HepG2 (cell line): ENCODE measurements around the gene CDT1. TPM values are rescaled to one million over a fixed set of nuclear protein-coding genes. Genes with fewer than 3 reads are reported as not detected.
A peak's percentile ranks its signal among the peaks of the same experiment; 100 is the strongest.

Experiments used
- HDAC2 ChIP-seq: sonication (generic); formaldehyde crosslinking; IDR thresholded peaks from 2 replicates; pipeline ENCODE4 v1.4.0; 2020; ENCODE audit warnings: missing genetic modification reagents
- MEIS1 ChIP-seq: sonication (generic); formaldehyde crosslinking; IDR thresholded peaks from 2 replicates; pipeline ENCODE4 v1.9.0; 2021; ENCODE audit warnings: mild to moderate bottlenecking, missing genetic modification reagents, moderate library complexity, borderline replicate concordance
- NFRKB ChIP-seq: fragments of 450-650 bp; IDR thresholded peaks from 2 replicates; pipeline ENCODE4 v1.6.1; 2017
- SAP130 ChIP-seq: IDR thresholded peaks from 2 replicates; pipeline ENCODE4 v1.6.1; 2016; ENCODE audit warnings: low read depth
- SOX6 ChIP-seq, 2 experiments: fragments of 450-650 bp in 1 of 2; sonication (generic) in 1 of 2; formaldehyde crosslinking in 1 of 2; IDR thresholded peaks; 2 replicates each; pipeline versions ENCODE4 v1.4.0 to v1.6.1; 2017 to 2020; ENCODE audit warnings: antibody characterized with exemption in 1 of 2, mild to moderate bottlenecking in 1 of 2, missing genetic modification reagents in 1 of 2
- ZBTB38 ChIP-seq: sonication (generic); formaldehyde crosslinking; IDR thresholded peaks from 2 replicates; pipeline ENCODE4 v1.5.1; 2020; ENCODE audit warnings: mild to moderate bottlenecking, missing genetic modification reagents
- ZFP37 ChIP-seq: sonication (generic); formaldehyde crosslinking; IDR thresholded peaks from 2 replicates; pipeline ENCODE4 v1.4.0; 2020; ENCODE audit warnings: missing genetic modification reagents, borderline replicate concordance
- ZNF276 ChIP-seq: sonication (generic); formaldehyde crosslinking; IDR thresholded peaks from 2 replicates; pipeline ENCODE4 v1.4.0; 2020; ENCODE audit warnings: mild to moderate bottlenecking, low read depth, missing genetic modification reagents
- ZNF781 ChIP-seq: sonication (generic); formaldehyde crosslinking; IDR thresholded peaks from 2 replicates; pipeline ENCODE4 v1.5.1; 2020; ENCODE audit warnings: borderline replicate concordance, mild to moderate bottlenecking, missing genetic modification reagents; ENCODE audit errors: not compliant biosample characterization
- ZNF800 ChIP-seq: sonication (generic); formaldehyde crosslinking; IDR thresholded peaks from 2 replicates; pipeline ENCODE4 v1.4.0; 2020; ENCODE audit warnings: missing genetic modification reagents
- polyA plus RNA-seq, 8 experiments: library from polyadenylated mRNA; depleted of rRNA in 3 of 8; stranded (reverse) in 7 of 8; unstranded in 1 of 8; fragments of >200 nt; fragmentation: Illumina TruSeq in 4 of 8; extraction: Trizol in 4 of 8; gene quantifications; 2 replicates each; pipeline versions ENCODE4 v1.2.1 to v1.2.3, GENCODE V29; 2011 to 2016; ENCODE audit warnings: low read depth in 4 of 8, missing spikeins in 1 of 8, mixed read lengths in 1 of 8; ENCODE audit not compliant: insufficient read depth in 1 of 8
- total RNA-seq, 5 experiments: library from RNA; depleted of rRNA; stranded (reverse); fragments of >200 nt; fragmentation: Illumina TruSeq; extraction: Trizol; gene quantifications; 2 replicates each; pipeline ENCODE4 v1.2.3, GENCODE V29; 2016; ENCODE audit warnings: low read depth in 1 of 5
- TF ChIP-seq, protein P1 (sequence below): sonication (generic); formaldehyde crosslinking; IDR thresholded peaks from 2 replicates; pipeline ENCODE4 v1.4.0; 2020; ENCODE audit warnings: mild to moderate bottlenecking, missing genetic modification reagents
- TF ChIP-seq, protein P2 (sequence below): sonication (generic); formaldehyde crosslinking; conservative IDR thresholded peaks from 2 replicates; pipeline ENCODE4 v1.8.0; 2022; ENCODE audit warnings: missing genetic modification reagents
- TF ChIP-seq, protein P3 (sequence below): sonication (generic); formaldehyde crosslinking; IDR thresholded peaks from 2 replicates; pipeline ENCODE4 v1.4.0; 2020; ENCODE audit warnings: missing genetic modification reagents, borderline replicate concordance

CDT1 gene
- total and polyA plus RNA-seq, 2 of the 13 experiments (the other 11 are each of a cell fraction or from before 2014, with no cell fraction given), result 23.1 to 23.8 TPM

- TF ChIP-seq, protein P1, sequence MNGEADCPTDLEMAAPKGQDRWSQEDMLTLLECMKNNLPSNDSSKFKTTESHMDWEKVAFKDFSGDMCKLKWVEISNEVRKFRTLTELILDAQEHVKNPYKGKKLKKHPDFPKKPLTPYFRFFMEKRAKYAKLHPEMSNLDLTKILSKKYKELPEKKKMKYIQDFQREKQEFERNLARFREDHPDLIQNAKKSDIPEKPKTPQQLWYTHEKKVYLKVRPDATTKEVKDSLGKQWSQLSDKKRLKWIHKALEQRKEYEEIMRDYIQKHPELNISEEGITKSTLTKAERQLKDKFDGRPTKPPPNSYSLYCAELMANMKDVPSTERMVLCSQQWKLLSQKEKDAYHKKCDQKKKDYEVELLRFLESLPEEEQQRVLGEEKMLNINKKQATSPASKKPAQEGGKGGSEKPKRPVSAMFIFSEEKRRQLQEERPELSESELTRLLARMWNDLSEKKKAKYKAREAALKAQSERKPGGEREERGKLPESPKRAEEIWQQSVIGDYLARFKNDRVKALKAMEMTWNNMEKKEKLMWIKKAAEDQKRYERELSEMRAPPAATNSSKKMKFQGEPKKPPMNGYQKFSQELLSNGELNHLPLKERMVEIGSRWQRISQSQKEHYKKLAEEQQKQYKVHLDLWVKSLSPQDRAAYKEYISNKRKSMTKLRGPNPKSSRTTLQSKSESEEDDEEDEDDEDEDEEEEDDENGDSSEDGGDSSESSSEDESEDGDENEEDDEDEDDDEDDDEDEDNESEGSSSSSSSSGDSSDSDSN (CRISPR knock-in tag), result peak; percentile 36; the same call in 1 of the 2 replicates
- TF ChIP-seq NFRKB, result no peak
- TF ChIP-seq SAP130 (CRISPR knock-in tag), result peak; percentile 39
- no peak for TF ChIP-seq MEIS1 (CRISPR knock-in tag)
- TF ChIP-seq, protein P2, sequence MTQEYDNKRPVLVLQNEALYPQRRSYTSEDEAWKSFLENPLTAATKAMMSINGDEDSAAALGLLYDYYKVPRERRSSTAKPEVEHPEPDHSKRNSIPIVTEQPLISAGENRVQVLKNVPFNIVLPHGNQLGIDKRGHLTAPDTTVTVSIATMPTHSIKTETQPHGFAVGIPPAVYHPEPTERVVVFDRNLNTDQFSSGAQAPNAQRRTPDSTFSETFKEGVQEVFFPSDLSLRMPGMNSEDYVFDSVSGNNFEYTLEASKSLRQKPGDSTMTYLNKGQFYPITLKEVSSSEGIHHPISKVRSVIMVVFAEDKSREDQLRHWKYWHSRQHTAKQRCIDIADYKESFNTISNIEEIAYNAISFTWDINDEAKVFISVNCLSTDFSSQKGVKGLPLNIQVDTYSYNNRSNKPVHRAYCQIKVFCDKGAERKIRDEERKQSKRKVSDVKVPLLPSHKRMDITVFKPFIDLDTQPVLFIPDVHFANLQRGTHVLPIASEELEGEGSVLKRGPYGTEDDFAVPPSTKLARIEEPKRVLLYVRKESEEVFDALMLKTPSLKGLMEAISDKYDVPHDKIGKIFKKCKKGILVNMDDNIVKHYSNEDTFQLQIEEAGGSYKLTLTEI (CRISPR knock-in tag), result no peak
- no peak for TF ChIP-seq ZNF781 (CRISPR knock-in tag)
- TF ChIP-seq, protein P3, sequence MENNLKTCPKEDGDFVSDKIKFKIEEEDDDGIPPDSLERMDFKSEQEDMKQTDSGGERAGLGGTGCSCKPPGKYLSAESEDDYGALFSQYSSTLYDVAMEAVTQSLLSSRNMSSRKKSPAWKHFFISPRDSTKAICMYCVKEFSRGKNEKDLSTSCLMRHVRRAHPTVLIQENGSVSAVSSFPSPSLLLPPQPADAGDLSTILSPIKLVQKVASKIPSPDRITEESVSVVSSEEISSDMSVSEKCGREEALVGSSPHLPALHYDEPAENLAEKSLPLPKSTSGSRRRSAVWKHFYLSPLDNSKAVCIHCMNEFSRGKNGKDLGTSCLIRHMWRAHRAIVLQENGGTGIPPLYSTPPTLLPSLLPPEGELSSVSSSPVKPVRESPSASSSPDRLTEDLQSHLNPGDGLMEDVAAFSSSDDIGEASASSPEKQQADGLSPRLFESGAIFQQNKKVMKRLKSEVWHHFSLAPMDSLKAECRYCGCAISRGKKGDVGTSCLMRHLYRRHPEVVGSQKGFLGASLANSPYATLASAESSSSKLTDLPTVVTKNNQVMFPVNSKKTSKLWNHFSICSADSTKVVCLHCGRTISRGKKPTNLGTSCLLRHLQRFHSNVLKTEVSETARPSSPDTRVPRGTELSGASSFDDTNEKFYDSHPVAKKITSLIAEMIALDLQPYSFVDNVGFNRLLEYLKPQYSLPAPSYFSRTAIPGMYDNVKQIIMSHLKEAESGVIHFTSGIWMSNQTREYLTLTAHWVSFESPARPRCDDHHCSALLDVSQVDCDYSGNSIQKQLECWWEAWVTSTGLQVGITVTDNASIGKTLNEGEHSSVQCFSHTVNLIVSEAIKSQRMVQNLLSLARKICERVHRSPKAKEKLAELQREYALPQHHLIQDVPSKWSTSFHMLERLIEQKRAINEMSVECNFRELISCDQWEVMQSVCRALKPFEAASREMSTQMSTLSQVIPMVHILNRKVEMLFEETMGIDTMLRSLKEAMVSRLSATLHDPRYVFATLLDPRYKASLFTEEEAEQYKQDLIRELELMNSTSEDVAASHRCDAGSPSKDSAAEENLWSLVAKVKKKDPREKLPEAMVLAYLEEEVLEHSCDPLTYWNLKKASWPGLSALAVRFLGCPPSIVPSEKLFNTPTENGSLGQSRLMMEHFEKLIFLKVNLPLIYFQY (CRISPR knock-in tag), result no peak
- TF ChIP-seq ZFP37 (CRISPR knock-in tag), result 0 out of 2 replicates have a peak, but pooled peaks have one; percentile 29
- no peak for TF ChIP-seq SOX6 (IDR thresholded peaks at IDR 0.05)
- TF ChIP-seq SOX6 (CRISPR knock-in tag; IDR thresholded peaks at IDR 0.05), result no peak
- peak; percentile 60; the same call in 1 of the 2 replicates for TF ChIP-seq ZBTB38
- no peak for TF ChIP-seq ZNF800 (CRISPR knock-in tag)
- no peak for TF ChIP-seq HDAC2 (CRISPR knock-in tag)
- no peak for TF ChIP-seq ZNF276 (CRISPR knock-in tag)
Measured at GRCh38 chr16:88782454-88783390, 20.9 kb upstream of the CDT1 start (continued).
